HG02678 (cell line): Measurements from ENCODE around the gene CDC14B.

Experiments used
- ATAC-seq: cut with Tn5 transposase; IDR thresholded peaks from one replicate; pipeline ENCODE4 v1.9.1; 2021; ENCODE audit warnings: mild to moderate bottlenecking, moderate library complexity; ENCODE audit not compliant: unreplicated experiment

Gene CDC14B

GRCh38 chr9:96619491-96620180 is at the start of gene CDC14B:
TSS of gene CDC14B (minus strand) at chr9:96619843. CDS start at chr9:96619378, 465 bp downstream.
- ATAC-seq, result peak; percentile 74

- no peak for ATAC-seq
These were observed 49.4 kb upstream of the CDC14B start for GRCh38 chr9:96668868-96669534.

GRCh38 chr9:96667363-96667728 is 47.7 kb upstream of the CDC14B start:
- no peak for ATAC-seq

GRCh38 chr9:96666653-96667362 is 47.2 kb upstream of the CDC14B start:
- peak; percentile 86 for ATAC-seq

GRCh38 chr9:96665789-96666188 is 46.1 kb upstream of the CDC14B start:
- no peak for ATAC-seq

GRCh38 chr9:96663506-96664120 is 44.0 kb upstream of the CDC14B start:
- no peak for ATAC-seq

- ATAC-seq, result no peak
These were observed 42.1 kb upstream of the CDC14B start for GRCh38 chr9:96661711-96662110.

- no peak for ATAC-seq
These were observed 41.1 kb upstream of the CDC14B start for GRCh38 chr9:96660692-96661248.

GRCh38 chr9:96655198-96655851 is 35.7 kb upstream of the CDC14B start, which contains the start of gene PRXL2C:
TSS of gene PRXL2C (minus strand) at chr9:96655317. CDS start at chr9:96655281, 36 bp downstream.
- ATAC-seq, result peak; percentile 79

- ATAC-seq, result peak; percentile 58
These were observed 35.0 kb upstream of the CDC14B start for GRCh38 chr9:96654450-96655197.

- no peak for ATAC-seq
These were observed 32.0 kb upstream of the CDC14B start for GRCh38 chr9:96651626-96652025.

GRCh38 chr9:96649620-96650324 is 30.1 kb upstream of the CDC14B start:
- no peak for ATAC-seq

- no peak for ATAC-seq
These were observed 26.7 kb upstream of the CDC14B start for GRCh38 chr9:96646081-96646991.

- no peak for ATAC-seq
These were observed 24.5 kb upstream of the CDC14B start for GRCh38 chr9:96644137-96644536.

- ATAC-seq, result no peak
These were observed 21.9 kb upstream of the CDC14B start for GRCh38 chr9:96641514-96641913.

GRCh38 chr9:96638606-96639364 is 19.1 kb upstream of the CDC14B start:
- no peak for ATAC-seq

- ATAC-seq, result no peak
These were observed 16.7 kb upstream of the CDC14B start for GRCh38 chr9:96636368-96636767.
